ENCODE measurements around the gene SPG11. TPM values are rescaled to one million over a fixed set of nuclear protein-coding genes. Genes with fewer than 3 reads are reported as not detected.
"Not testable (repeated sequence)": the region's sequence is repeated elsewhere in the genome, so short reads cannot be mapped to it uniquely, and the experiment has no call there.

The SPG11 gene
- total and polyA plus RNA-seq, 9 of the 15 experiments (the other 6 are each of a cell fraction or from before 2014, with no cell fraction given): 23.3 to 71.2 (median 45.6) TPM

- peak in 1 of 4 experiments; percentile 91 for DNase-seq (ENCODE audit: extremely low read depth in 1 of 4, low spot score in 3 of 4)
- H3K27ac ChIP-seq (ENCODE audit: extremely low read depth, low read depth, low read length): peak overlapping the region; percentile 71; the same call in 2 of the 3 replicates
- WGBS (ENCODE audit: insufficient coverage, low coverage, missing lambda C conversion rate): 21% methylated on average over 8 of the region's 8 CpGs
- H3K9ac ChIP-seq (ENCODE audit: insufficient read depth in 1 of 2, low read depth in 2 of 2, low read length in 2 of 2): peak overlapping the region; percentile 65 to 75
- H3K4me1 ChIP-seq (replicated peaks in 1 of 2; ENCODE audit: control insufficient read depth in 2 of 2, insufficient read depth in 2 of 2, low read length in 2 of 2): peaks cover 7 to 20% of the 10 kb centered on the region in 2 experiments; a peak in 4 of 5 replicates
- FAIRE-seq: peak; percentile 84
- peak overlapping the region; percentile 74 for H3K4me2 ChIP-seq (ENCODE audit: insufficient read depth, low read length)
- H3K27me3 ChIP-seq (ENCODE audit: control insufficient read depth in 2 of 2, insufficient read depth in 2 of 2, low read length in 2 of 2); H4K20me1 ChIP-seq (replicated peaks; ENCODE audit: control insufficient read depth, insufficient read depth, low read length); H3K9me3 ChIP-seq (replicated peaks; ENCODE audit: control insufficient read depth, insufficient read depth, low read depth, low read length); H3K36me3 ChIP-seq (ENCODE audit: control insufficient read depth, insufficient read depth, low read length); in situ Hi-C loops (cut with MboI); CTCF ChIA-PET (ENCODE audit: low intra/inter-chr PET ratio); H3K79me2 ChIP-seq (ENCODE audit: control insufficient read depth, insufficient read depth, low read length); BruUV-seq (replicated peaks); H3K9me1 ChIP-seq (ENCODE audit: control insufficient read depth, insufficient read depth, low read length): not testable (repeated sequence)
- peak overlapping the region; percentile 13; the same call in 1 of the 2 replicates for H3K4me3 ChIP-seq
- H2AFZ ChIP-seq (ENCODE audit: low read depth, low read length): peak overlapping the region; percentile 91
- POLR2A ChIA-PET: interaction anchor here (1.0 to 3.7 kb wide), 8 partner anchors 10 to 83 kb away, joined by 3 to 25 read pairs (median 5); partner anchors contain the start of genes B2M, PATL2 and SPG11
- intact Hi-C loops (cut with micrococcal nuclease): loop anchor here (1.0 kb wide), 1 partner anchor 27 kb away; no protein-coding TSS in a partner anchor
- ATAC-seq: peak; percentile 87
- TF ChIP-seq, protein P1, sequence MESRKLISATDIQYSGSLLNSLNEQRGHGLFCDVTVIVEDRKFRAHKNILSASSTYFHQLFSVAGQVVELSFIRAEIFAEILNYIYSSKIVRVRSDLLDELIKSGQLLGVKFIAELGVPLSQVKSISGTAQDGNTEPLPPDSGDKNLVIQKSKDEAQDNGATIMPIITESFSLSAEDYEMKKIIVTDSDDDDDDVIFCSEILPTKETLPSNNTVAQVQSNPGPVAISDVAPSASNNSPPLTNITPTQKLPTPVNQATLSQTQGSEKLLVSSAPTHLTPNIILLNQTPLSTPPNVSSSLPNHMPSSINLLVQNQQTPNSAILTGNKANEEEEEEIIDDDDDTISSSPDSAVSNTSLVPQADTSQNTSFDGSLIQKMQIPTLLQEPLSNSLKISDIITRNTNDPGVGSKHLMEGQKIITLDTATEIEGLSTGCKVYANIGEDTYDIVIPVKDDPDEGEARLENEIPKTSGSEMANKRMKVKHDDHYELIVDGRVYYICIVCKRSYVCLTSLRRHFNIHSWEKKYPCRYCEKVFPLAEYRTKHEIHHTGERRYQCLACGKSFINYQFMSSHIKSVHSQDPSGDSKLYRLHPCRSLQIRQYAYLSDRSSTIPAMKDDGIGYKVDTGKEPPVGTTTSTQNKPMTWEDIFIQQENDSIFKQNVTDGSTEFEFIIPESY (CRISPR knock-in tag; IDR thresholded peaks at IDR 0.05): peak; percentile 11; the same call in 1 of the 2 replicates
- TF ChIP-seq CSDE1 (IDR thresholded peaks at IDR 0.05) (0 out of 4 replicates have a peak, but pooled peaks of 1 of the 2 experiments have one; percentile 13), ETV1 (tag; conservative IDR thresholded peaks at IDR 0.05; ENCODE audit: low read depth) (0 out of 2 replicates have a peak, but pooled peaks have one; percentile 36), FOXK2 (conservative IDR thresholded peaks at IDR 0.05 in 1 of 2, IDR thresholded peaks at IDR 0.05 in 1 of 2; ENCODE audit: low read depth in 2 of 2) (peak; percentile 97 to 99), GATAD2A (IDR thresholded peaks at IDR 0.05) (peak; percentile 79; the same call in 1 of the 2 replicates), GATAD2B (IDR thresholded peaks at IDR 0.05; ENCODE audit: borderline replicate concordance) (peak; percentile 9; the same call in 1 of the 2 replicates), KLF16 (IDR thresholded peaks at IDR 0.05) (peak; percentile 27; the same call in 1 of the 2 replicates), TAL1 (IDR thresholded peaks at IDR 0.05) (peak; percentile 82; the same call in 1 of the 2 replicates), DACH1 (IDR thresholded peaks at IDR 0.05; ENCODE audit: partially characterized antibody) (peak; percentile 32), POLR2G (IDR thresholded peaks at IDR 0.05; ENCODE audit: low read depth, low read length) (0 out of 2 replicates have a peak, but pooled peaks have one; percentile 16)
- TF ChIP-seq, protein P2, sequence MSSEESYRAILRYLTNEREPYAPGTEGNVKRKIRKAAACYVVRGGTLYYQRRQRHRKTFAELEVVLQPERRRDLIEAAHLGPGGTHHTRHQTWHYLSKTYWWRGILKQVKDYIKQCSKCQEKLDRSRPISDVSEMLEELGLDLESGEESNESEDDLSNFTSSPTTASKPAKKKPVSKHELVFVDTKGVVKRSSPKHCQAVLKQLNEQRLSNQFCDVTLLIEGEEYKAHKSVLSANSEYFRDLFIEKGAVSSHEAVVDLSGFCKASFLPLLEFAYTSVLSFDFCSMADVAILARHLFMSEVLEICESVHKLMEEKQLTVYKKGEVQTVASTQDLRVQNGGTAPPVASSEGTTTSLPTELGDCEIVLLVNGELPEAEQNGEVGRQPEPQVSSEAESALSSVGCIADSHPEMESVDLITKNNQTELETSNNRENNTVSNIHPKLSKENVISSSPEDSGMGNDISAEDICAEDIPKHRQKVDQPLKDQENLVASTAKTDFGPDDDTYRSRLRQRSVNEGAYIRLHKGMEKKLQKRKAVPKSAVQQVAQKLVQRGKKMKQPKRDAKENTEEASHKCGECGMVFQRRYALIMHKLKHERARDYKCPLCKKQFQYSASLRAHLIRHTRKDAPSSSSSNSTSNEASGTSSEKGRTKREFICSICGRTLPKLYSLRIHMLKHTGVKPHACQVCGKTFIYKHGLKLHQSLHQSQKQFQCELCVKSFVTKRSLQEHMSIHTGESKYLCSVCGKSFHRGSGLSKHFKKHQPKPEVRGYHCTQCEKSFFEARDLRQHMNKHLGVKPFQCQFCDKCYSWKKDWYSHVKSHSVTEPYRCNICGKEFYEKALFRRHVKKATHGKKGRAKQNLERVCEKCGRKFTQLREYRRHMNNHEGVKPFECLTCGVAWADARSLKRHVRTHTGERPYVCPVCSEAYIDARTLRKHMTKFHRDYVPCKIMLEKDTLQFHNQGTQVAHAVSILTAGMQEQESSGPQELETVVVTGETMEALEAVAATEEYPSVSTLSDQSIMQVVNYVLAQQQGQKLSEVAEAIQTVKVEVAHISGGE (CRISPR knock-in tag; IDR thresholded peaks at IDR 0.05): peak in 1 of 3 experiments; percentile 32; a peak in 1 of 6 replicates
Observed at GRCh38 chr15:44682809-44683682, 19.6 kb upstream of the SPG11 start.

All from K562 (cell line).